CD4-positive, CD25-positive, alpha-beta regulatory T cell (primary cell): ENCODE data around the gene OR52D1. TPM values are rescaled to one million over a fixed set of nuclear protein-coding genes. Genes with fewer than 3 reads are reported as not detected.

Experiments used
- ATAC-seq, 2 donors: fragments of 150-1000 bp; cut with Tn5 transposase; one replicate each; pipeline ENCODE4 v1.10.0; 2021; ENCODE audit warnings: low read depth in 2 of 2, moderate number of reproducible peaks in 2 of 2, moderate library complexity in 1 of 2
- DNase-seq, 3 donors: peaks; one replicate each; pipeline versions ENCODE4 v3.0.0 to v3.0.0-alpha.2; 2012 to 2022; ENCODE audit warnings: mixed read lengths in 1 of 3
- H3K27ac ChIP-seq: one replicate; pipeline ENCODE4 v1.7.0; 2013; ENCODE audit warnings: mild to moderate bottlenecking, low read length; ENCODE audit not compliant: insufficient read depth, poor library complexity, severe bottlenecking
- H3K27me3 ChIP-seq: one replicate; pipeline ENCODE4 v1.7.0; 2013; ENCODE audit warnings: low read length; ENCODE audit not compliant: control insufficient read depth, insufficient read depth
- H3K36me3 ChIP-seq: one replicate; pipeline ENCODE4 v1.7.0; 2013; ENCODE audit warnings: mild to moderate bottlenecking, low read length, moderate library complexity; ENCODE audit not compliant: control insufficient read depth, insufficient read depth
- H3K4me1 ChIP-seq: 2 replicates; pipeline ENCODE4 v1.7.0; 2013; ENCODE audit warnings: mild to moderate bottlenecking, low read length; ENCODE audit not compliant: insufficient read depth, control insufficient read depth, poor library complexity, severe bottlenecking
- H3K4me3 ChIP-seq: one replicate; pipeline ENCODE4 v1.7.0; 2013; ENCODE audit warnings: low read depth, mild to moderate bottlenecking, low read length, moderate library complexity
- H3K9me3 ChIP-seq, 2 experiments: 1 replicate in 1 of 2; 2 replicates in 1 of 2; pipeline ENCODE4 v1.7.0; 2013; ENCODE audit warnings: low read length in 2 of 2, mild to moderate bottlenecking in 1 of 2, moderate library complexity in 1 of 2; ENCODE audit not compliant: control insufficient read depth in 2 of 2
- H3K27ac Mint-ChIP-seq, 3 donors: one replicate each; pipeline ENCODE4 v1.8.0; 2020 to 2022; ENCODE audit warnings: mild to moderate bottlenecking in 3 of 3, mixed read lengths in 3 of 3, moderate library complexity in 2 of 3
- H3K27me3 Mint-ChIP-seq: one replicate; pipeline ENCODE4 v1.8.0; 2022; ENCODE audit warnings: mild to moderate bottlenecking, mixed read lengths
- H3K36me3 Mint-ChIP-seq: one replicate; pipeline ENCODE4 v1.8.0; 2020; ENCODE audit warnings: mixed read lengths
- H3K4me1 Mint-ChIP-seq, 4 donors: one replicate each; pipeline ENCODE4 v1.8.0; 2020 to 2022; ENCODE audit warnings: mixed read lengths in 4 of 4, mild to moderate bottlenecking in 1 of 4
- H3K4me3 Mint-ChIP-seq, 4 donors: one replicate each; pipeline ENCODE4 v1.8.0; 2020 to 2022; ENCODE audit warnings: mild to moderate bottlenecking in 4 of 4, mixed read lengths in 4 of 4, moderate library complexity in 3 of 4
- H3K9me3 Mint-ChIP-seq, 7 donors: one replicate each; pipeline ENCODE4 v1.8.0; 2020 to 2022; ENCODE audit warnings: mixed read lengths in 7 of 7, mild to moderate bottlenecking in 3 of 7, moderate library complexity in 2 of 7
- polyA plus RNA-seq, 4 donors: library from polyadenylated mRNA; unstranded; fragments of 300-500 nt; fragmentation: Illumina TruSeq; gene quantifications; one replicate each; pipeline ENCODE4 v1.2.3, GENCODE V29; 2021
- total RNA-seq: library from RNA; stranded (reverse); gene quantifications from one replicate; pipeline ENCODE4 v1.2.3, GENCODE V29; 2022

Gene OR52D1
- not detected for total RNA-seq
- polyA plus RNA-seq, result not detected

DNA sequence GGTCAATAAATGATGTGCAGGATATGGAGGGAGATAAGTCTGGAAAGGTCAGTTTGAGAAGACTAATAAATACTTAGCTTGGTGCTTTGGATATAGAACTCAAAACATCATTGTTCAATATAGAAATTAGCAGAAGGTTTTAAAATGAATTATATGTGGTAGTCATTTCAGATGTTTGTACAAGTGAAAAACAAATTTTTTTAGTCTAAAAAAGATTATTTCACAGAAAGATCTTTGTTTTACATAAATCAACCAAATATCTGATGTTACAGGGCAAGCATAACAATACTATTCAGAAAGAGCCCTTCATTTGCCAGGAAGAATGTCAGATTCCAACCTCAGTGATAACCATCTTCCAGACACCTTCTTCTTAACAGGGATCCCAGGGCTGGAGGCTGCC is at the start of gene OR52D1:
TSS of gene OR52D1 (plus strand) at position 301 of the 400 bp plus-strand sequence. CDS start at position 323, 22 bp downstream.
- Histone ChIP-seq H3K4me3 (no peak within 1 kb of the TSS), H3K27ac (no peak within 1 kb of the TSS), H3K9me3 (no peaks in the 10 kb centered on the region), H3K4me1 (no peaks in the 10 kb centered on the region), H3K27me3 (peaks cover 6% of the 10 kb centered on the region), H3K36me3 (no peaks in the 10 kb centered on the region)
- H3K4me3 Mint-ChIP-seq, result no peak within 1 kb of the TSS
- H3K4me1 Mint-ChIP-seq, result no peaks in the 10 kb centered on the region
- no peaks in the 10 kb centered on the region for H3K36me3 Mint-ChIP-seq
- no peak for ATAC-seq
- no peak for DNase-seq
- peaks cover 0 to 2% (median 0%) of the 10 kb centered on the region in 7 donors for H3K9me3 Mint-ChIP-seq
- H3K27ac Mint-ChIP-seq, result no peak within 1 kb of the TSS
- H3K27me3 Mint-ChIP-seq, result peaks cover 4% of the 10 kb centered on the region

DNA sequence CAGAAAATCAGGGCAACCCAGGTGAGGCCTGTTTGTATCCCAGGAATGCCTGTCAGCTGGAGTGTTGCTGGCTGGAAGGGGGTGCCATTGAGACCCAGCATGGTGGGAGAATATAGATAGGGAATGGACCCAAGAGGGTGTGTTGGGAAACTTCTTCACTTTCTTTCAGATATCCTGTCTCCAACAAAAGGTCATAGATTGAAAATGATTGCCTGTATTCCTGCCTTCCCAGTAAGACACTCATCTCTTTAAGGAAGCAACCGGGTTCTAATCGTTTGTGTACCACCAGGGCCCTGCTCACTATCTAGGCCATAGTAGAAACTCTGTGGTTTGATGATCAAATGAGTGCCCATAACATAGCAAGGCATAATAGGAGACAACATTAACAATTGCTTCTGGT is 47.1 kb upstream of the OR52D1 start, which contains the start of gene OR51I1:
TSS of gene OR51I1 (minus strand) at position 101 of the 400 bp plus-strand sequence. CDS start at position 101, 0 bp downstream.
- Mint-ChIP-seq H3K27ac (no peak within 1 kb of the TSS), H3K4me1 (no peaks in the 10 kb centered on the region), H3K4me3 (no peak within 1 kb of the TSS), H3K9me3 (peaks cover 0 to 4% (median 0%) of the 10 kb centered on the region in 7 donors), H3K27me3 (no peaks in the 10 kb centered on the region), H3K36me3 (no peaks in the 10 kb centered on the region)
- Histone ChIP-seq H3K27ac (no peak within 1 kb of the TSS), H3K4me1 (no peaks in the 10 kb centered on the region), H3K4me3 (no peak within 1 kb of the TSS), H3K9me3 (no peaks in the 10 kb centered on the region), H3K36me3 (no peaks in the 10 kb centered on the region), H3K27me3 (no peaks in the 10 kb centered on the region)
- ATAC-seq (no peak), DNase-seq (no peak)

DNA sequence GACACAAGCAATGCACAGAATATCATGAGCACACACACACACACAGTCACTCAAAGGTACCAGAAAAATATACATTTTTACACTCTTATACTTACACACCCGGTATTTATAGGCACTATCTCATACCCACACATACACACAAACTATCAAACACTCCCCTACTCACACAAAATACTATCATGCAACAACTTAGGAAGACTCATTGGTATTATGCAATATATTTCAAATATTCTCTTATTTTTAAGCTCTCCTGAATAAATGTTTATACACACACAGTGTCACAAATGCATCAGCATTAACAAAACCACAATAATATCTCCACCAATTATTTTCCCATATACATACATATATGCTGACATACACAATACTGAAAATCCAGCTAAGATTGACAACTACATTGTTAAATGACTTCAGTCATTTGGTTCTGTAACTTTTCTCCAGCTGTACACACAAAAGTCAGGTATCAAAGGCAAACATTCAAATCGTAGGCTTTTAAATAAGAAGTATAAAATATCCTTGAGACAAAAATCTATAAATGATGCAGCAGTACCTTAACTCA is 44.6 kb upstream of the OR52D1 start:
- H3K36me3 Mint-ChIP-seq, result no peaks in the 10 kb centered on the region
- ATAC-seq, result no peak
- no peaks in the 10 kb centered on the region for H3K4me1 ChIP-seq

DNA sequence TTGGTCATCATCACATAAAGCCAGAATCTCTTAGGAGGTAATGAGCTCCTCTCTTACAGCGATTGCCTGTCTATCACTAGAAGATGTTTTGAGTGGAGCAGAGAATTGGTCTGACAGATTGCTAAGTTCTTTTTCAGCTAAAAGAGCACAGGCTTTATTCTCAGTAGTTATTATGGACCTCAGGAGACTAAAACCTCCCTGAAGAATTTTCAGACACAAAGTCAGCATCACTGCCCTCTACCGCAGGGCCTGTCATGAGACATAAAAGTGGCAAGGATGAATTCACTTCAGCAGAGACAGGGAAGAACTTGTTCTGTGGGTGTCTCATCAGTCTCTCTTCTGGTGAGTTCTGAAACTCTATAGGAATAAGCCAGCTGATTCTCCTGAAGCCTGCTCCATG is 39.5 kb upstream of the OR52D1 start, which contains the start of gene OR51I2:
TSS of gene OR51I2 (plus strand) at position 301 of the 400 bp plus-strand sequence. CDS start 4,166 bp downstream, outside the sequence.
- Mint-ChIP-seq H3K27ac (no peak within 1 kb of the TSS), H3K4me3 (no peak within 1 kb of the TSS), H3K27me3 (peaks cover 5% of the 10 kb centered on the region), H3K4me1 (no peaks in the 10 kb centered on the region), H3K9me3 (no peaks in the 10 kb centered on the region), H3K36me3 (no peaks in the 10 kb centered on the region)
- Histone ChIP-seq H3K36me3 (no peaks in the 10 kb centered on the region), H3K4me3 (no peak within 1 kb of the TSS), H3K27ac (no peak within 1 kb of the TSS), H3K27me3 (no peaks in the 10 kb centered on the region), H3K4me1 (no peaks in the 10 kb centered on the region), H3K9me3 (no peaks in the 10 kb centered on the region)
- no peak for DNase-seq
- no peak for ATAC-seq

More for the DNA sequence above, 44.6 kb upstream of the OR52D1 start:
- H3K27me3 Mint-ChIP-seq, result no peaks in the 10 kb centered on the region
- Histone ChIP-seq H3K9me3 (no peaks in the 10 kb centered on the region), H3K27ac (no peak overlapping the region), H3K27me3 (no peaks in the 10 kb centered on the region), H3K4me3 (no peak overlapping the region), H3K36me3 (no peaks in the 10 kb centered on the region)
- no peaks in the 10 kb centered on the region for H3K4me1 Mint-ChIP-seq
- no peak for DNase-seq
- H3K27ac Mint-ChIP-seq, result no peak overlapping the region
- no peak overlapping the region for H3K4me3 Mint-ChIP-seq
- H3K9me3 Mint-ChIP-seq, result peaks cover 0 to 4% (median 0%) of the 10 kb centered on the region in 7 donors

DNA sequence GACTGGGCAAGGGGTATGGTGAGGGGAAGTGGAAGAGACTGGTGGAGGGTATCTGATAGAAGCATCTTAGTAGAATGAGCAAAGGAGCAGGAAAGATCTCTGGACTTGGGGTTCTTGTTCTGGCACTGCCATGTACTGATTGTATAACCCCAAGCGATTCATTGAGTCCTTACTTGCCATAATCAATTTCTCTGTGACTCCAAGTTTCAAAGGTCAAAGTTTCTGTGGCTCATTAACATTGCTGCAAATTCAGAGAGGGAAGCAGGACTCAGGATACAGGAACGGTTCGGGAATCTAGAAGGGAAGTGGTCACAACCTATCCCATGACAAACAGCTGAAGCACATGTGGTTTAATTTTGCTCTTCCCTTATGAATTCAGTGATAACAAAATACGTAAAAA is 39.1 kb upstream of the OR52D1 start:
- no peak overlapping the region for H3K4me3 ChIP-seq
- Mint-ChIP-seq H3K27ac (no peak overlapping the region), H3K4me3 (no peak overlapping the region), H3K36me3 (no peaks in the 10 kb centered on the region), H3K9me3 (no peaks in the 10 kb centered on the region), H3K4me1 (no peaks in the 10 kb centered on the region), H3K27me3 (peaks cover 5% of the 10 kb centered on the region)
- no peaks in the 10 kb centered on the region for H3K4me1 ChIP-seq
- H3K27me3 ChIP-seq, result no peaks in the 10 kb centered on the region
- ATAC-seq, result no peak
- H3K9me3 ChIP-seq, result no peaks in the 10 kb centered on the region
- no peak overlapping the region for H3K27ac ChIP-seq
- DNase-seq, result no peak
- no peaks in the 10 kb centered on the region for H3K36me3 ChIP-seq

DNA sequence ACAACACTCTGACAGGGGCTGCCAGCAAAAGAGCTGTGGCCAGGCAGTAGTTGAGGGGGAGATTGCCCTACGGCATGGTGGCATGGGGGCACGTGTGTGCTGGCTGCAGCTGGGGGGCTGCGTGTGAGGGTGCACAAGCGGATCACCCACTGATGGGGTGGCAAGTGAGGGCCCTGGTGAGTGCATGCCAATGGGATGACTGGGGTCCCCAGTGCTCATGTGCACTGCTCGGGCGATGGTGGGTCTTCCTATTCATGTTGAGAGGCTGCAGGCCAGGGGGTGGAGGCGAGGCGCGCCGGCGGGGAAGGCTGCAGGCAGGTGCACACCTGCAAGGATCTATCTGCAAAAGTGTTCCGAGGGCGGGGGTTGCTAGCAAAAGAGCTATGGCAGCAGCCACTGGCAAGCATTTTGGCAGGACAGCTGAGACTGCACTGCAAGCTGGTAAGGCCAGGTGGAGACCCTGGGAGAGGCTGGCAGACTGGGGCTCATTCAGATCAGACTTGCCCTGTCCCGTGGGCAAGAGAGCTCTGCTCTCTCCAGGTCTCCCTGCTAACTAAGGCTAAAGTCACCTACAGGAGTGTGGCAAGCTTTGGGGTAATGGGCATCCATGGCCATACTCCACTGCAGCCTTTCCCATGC is 27.4 kb upstream of the OR52D1 start:
- no peak for DNase-seq
- Mint-ChIP-seq H3K9me3 (peaks cover 0 to 3% (median 0%) of the 10 kb centered on the region in 7 donors), H3K4me3 (peak overlapping the region in 1 of 4 donors; percentile 13), H3K4me1 (no peaks in the 10 kb centered on the region), H3K36me3 (no peaks in the 10 kb centered on the region), H3K27me3 (no peaks in the 10 kb centered on the region), H3K27ac (no peak overlapping the region)
- Histone ChIP-seq H3K36me3 (no peaks in the 10 kb centered on the region), H3K9me3 (no peaks in the 10 kb centered on the region), H3K27ac (no peak overlapping the region), H3K4me1 (no peaks in the 10 kb centered on the region), H3K27me3 (no peaks in the 10 kb centered on the region), H3K4me3 (no peak overlapping the region)
- no peak for ATAC-seq

DNA sequence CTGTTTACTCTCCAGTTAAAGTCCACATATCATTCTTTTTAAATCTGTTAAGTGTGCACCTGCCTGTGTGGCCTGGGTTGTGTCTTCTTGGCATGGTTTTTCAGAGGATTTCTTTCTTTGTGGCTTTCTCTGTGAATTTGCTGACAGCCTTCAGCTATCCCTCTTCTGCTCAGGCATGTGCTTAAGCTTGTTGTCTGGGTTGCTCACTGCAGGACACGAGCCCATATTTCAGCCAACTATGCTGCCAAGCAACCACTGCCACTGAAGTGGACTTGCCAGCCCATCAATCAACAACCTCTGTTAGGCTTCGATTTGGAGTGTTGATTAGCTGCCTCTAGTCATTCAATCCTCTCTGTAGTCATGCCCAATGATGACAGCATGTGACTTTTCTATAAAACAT is 21.0 kb upstream of the OR52D1 start:
- Mint-ChIP-seq H3K27ac (no peak overlapping the region), H3K36me3 (no peaks in the 10 kb centered on the region), H3K4me3 (no peak overlapping the region), H3K27me3 (no peaks in the 10 kb centered on the region), H3K4me1 (no peaks in the 10 kb centered on the region), H3K9me3 (peaks cover 0 to 2% (median 0%) of the 10 kb centered on the region in 7 donors)
- Histone ChIP-seq H3K27me3 (no peaks in the 10 kb centered on the region), H3K9me3 (no peaks in the 10 kb centered on the region), H3K27ac (no peak overlapping the region), H3K36me3 (no peaks in the 10 kb centered on the region), H3K4me3 (no peak overlapping the region), H3K4me1 (no peaks in the 10 kb centered on the region)
- ATAC-seq (no peak), DNase-seq (no peak)

DNA sequence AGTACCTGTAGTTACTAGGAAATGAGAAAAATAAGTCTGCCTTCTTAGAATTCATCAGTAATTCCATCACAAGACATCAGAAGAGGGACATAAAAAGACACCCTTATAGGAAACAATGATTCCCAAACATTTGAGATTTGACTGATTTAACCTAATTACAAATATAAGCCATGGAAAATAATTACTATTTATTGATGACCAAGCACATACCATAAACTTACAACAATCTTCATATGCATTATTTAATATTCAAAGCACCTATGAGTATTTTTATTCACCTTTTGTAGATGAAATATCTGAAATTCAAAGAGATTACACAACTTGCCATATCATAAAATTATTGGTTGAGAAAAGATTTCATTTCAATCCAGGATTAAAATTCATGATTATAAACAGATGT is 14.6 kb upstream of the OR52D1 start:
- H3K27me3 ChIP-seq, result no peaks in the 10 kb centered on the region
- no peaks in the 10 kb centered on the region for H3K9me3 ChIP-seq
- Mint-ChIP-seq H3K4me3 (no peak overlapping the region), H3K27ac (no peak overlapping the region), H3K27me3 (no peaks in the 10 kb centered on the region), H3K36me3 (no peaks in the 10 kb centered on the region), H3K9me3 (peaks cover 0 to 2% (median 0%) of the 10 kb centered on the region in 7 donors), H3K4me1 (no peaks in the 10 kb centered on the region)
- no peak overlapping the region for H3K4me3 ChIP-seq
- H3K4me1 ChIP-seq, result no peaks in the 10 kb centered on the region
- no peaks in the 10 kb centered on the region for H3K36me3 ChIP-seq
- DNase-seq (no peak), ATAC-seq (no peak)
- no peak overlapping the region for H3K27ac ChIP-seq
